Keratinocyte (primary cell): ENCODE data around the gene NUP160.

ENCODE experiments used
- EZH2 ChIP-seq: IDR thresholded peaks from one replicate; pipeline ENCODE4 v1.6.1; 2012; ENCODE audit warnings: inconsistent platforms, mild to moderate bottlenecking, low read length, moderate library complexity
- TF ChIP-seq, protein P1 (sequence below), 3 experiments: IDR thresholded peaks in 1 of 3; conservative IDR thresholded peaks in 1 of 3; optimal IDR thresholded peaks in 1 of 3; 2 replicates in 2 of 3; 3 replicates in 1 of 3; pipeline versions ENCODE3 to v1.5.1; 2011; ENCODE audit warnings: low read length in 3 of 3, mild to moderate bottlenecking in 3 of 3, moderate library complexity in 2 of 3, control low read depth in 1 of 3, inconsistent platforms in 1 of 3; ENCODE audit not compliant: insufficient read depth in 2 of 3; ENCODE audit errors: extremely low read depth in 1 of 3

GRCh38 chr11:47732271-47732670, 115.9 kb downstream of the NUP160 start:
- TF ChIP-seq, protein P1, sequence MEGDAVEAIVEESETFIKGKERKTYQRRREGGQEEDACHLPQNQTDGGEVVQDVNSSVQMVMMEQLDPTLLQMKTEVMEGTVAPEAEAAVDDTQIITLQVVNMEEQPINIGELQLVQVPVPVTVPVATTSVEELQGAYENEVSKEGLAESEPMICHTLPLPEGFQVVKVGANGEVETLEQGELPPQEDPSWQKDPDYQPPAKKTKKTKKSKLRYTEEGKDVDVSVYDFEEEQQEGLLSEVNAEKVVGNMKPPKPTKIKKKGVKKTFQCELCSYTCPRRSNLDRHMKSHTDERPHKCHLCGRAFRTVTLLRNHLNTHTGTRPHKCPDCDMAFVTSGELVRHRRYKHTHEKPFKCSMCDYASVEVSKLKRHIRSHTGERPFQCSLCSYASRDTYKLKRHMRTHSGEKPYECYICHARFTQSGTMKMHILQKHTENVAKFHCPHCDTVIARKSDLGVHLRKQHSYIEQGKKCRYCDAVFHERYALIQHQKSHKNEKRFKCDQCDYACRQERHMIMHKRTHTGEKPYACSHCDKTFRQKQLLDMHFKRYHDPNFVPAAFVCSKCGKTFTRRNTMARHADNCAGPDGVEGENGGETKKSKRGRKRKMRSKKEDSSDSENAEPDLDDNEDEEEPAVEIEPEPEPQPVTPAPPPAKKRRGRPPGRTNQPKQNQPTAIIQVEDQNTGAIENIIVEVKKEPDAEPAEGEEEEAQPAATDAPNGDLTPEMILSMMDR (optimal IDR thresholded peaks at IDR 0.05 in 1 of 3, IDR thresholded peaks at IDR 0.05 in 1 of 3, conservative IDR thresholded peaks at IDR 0.05 in 1 of 3; ENCODE audit: extremely low read depth in 1 of 3, insufficient read depth in 2 of 3, low read length in 3 of 3), result no peak
- TF ChIP-seq EZH2, result no peak
